Activated CD4-positive, CD25-positive, alpha-beta regulatory T cell treated with anti-CD3 and anti-CD28 coated beads, Interleukin-2, amount 50 U/mL, for 24 hours (primary cell): Measurements from ENCODE around the gene TANC1.

ENCODE experiments used
- ATAC-seq, 2 donors: fragments of 150-1000 bp; cut with Tn5 transposase; one replicate each; pipeline ENCODE4 v1.10.0; 2021; ENCODE audit warnings: mild to moderate bottlenecking in 1 of 2, moderate library complexity in 1 of 2

TANC1 gene

GRCh38 chr2:158968396-158969161 lies at the start of gene TANC1:
Gene TANC1 (plus strand): TSS chr2:158968640. CDS start chr2:159065911, 97,271 bp downstream.
- peak; percentile 59 to 61 for ATAC-seq

GRCh38 chr2:158921599-158922408 lies 46.6 kb upstream of the TANC1 start:
- no peak for ATAC-seq

- ATAC-seq, result no peak
Measured at GRCh38 chr2:158922601-158923000, 45.8 kb upstream of the TANC1 start.

GRCh38 chr2:158923180-158923594 lies 45.3 kb upstream of the TANC1 start:
- no peak for ATAC-seq

- no peak for ATAC-seq
Measured at GRCh38 chr2:158923641-158924040, 44.8 kb upstream of the TANC1 start.

- no peak for ATAC-seq
Measured at GRCh38 chr2:158926478-158926948, 41.9 kb upstream of the TANC1 start.

GRCh38 chr2:158928515-158928914 lies 39.9 kb upstream of the TANC1 start:
- ATAC-seq, result no peak

GRCh38 chr2:158928965-158929364 lies 39.5 kb upstream of the TANC1 start:
- ATAC-seq, result no peak

GRCh38 chr2:158931572-158931971 lies 36.9 kb upstream of the TANC1 start:
- no peak for ATAC-seq

- ATAC-seq, result no peak
Measured at GRCh38 chr2:158932131-158932645, 36.3 kb upstream of the TANC1 start.

GRCh38 chr2:158934170-158934569 lies 34.3 kb upstream of the TANC1 start:
- no peak for ATAC-seq

GRCh38 chr2:158935617-158936016 lies 32.8 kb upstream of the TANC1 start:
- ATAC-seq, result no peak

GRCh38 chr2:158936978-158937377 lies 31.5 kb upstream of the TANC1 start:
- ATAC-seq, result no peak

GRCh38 chr2:158940356-158940755 lies 28.1 kb upstream of the TANC1 start:
- ATAC-seq, result no peak

GRCh38 chr2:158943973-158944372 lies 24.5 kb upstream of the TANC1 start:
- ATAC-seq, result no peak

- ATAC-seq, result no peak
Measured at GRCh38 chr2:158948964-158949699, 19.3 kb upstream of the TANC1 start.

- no peak for ATAC-seq
Measured at GRCh38 chr2:158953454-158953853, 15.0 kb upstream of the TANC1 start.

- no peak for ATAC-seq
Measured at GRCh38 chr2:158953926-158954763, 14.3 kb upstream of the TANC1 start.

GRCh38 chr2:158955842-158956365 lies 12.5 kb upstream of the TANC1 start:
- no peak for ATAC-seq

- no peak for ATAC-seq
Measured at GRCh38 chr2:158958365-158958764, 10.1 kb upstream of the TANC1 start.

- no peak for ATAC-seq
Measured at GRCh38 chr2:158960193-158960592, 8.2 kb upstream of the TANC1 start.

- no peak for ATAC-seq
Measured at GRCh38 chr2:158962074-158962473, 6.4 kb upstream of the TANC1 start.
